NCI-H460 (cell line): ENCODE results near the gene GALR3. TPM values are rescaled to one million over a fixed set of nuclear protein-coding genes. Genes with fewer than 3 reads are reported as not detected.

Source experiments
- DNase-seq: peaks from one replicate; pipeline ENCODE4 v3.0.0-alpha.2; 2016; ENCODE audit warnings: low read depth; ENCODE audit errors: extremely low read depth
- small RNA-seq, 2 experiments: library from RNA; depleted of rRNA; stranded (forward); fragments of <200 nt; gene quantifications; one replicate each; pipeline ENCODE3, GENCODE V24; 2014
- total RNA-seq: library from RNA; depleted of rRNA; stranded (reverse); fragments of >200 nt; shearing (Covaris generic); gene quantifications from 2 replicates; pipeline ENCODE4 v1.2.3, GENCODE V29; 2014; rRNA removed

GALR3 gene
- total RNA-seq, 1 experiment from 2014 or later = not detected

DNA sequence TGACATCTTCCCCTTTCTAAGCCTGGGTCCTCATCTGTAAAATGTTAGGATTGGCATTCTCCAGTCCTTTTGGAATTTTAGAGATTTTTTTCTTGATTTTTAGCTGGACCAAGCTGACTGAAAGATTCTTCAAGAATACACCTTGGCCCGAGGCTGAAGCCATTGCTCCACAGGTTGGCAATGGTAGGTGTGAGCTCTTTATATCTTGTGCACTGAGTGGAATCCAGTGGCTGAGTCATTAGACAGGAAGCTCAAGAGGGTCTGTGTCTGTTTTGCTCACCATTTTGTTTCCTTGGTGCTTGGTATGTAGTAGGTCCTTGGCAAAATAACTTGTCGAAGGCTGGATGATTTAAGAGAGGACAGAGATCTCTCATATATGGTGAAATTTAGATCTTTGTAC lies 32.3 kb downstream of the GALR3 start:
- DNase-seq = no peak

GRCh38 chr22:37860796-37861421 lies 37.7 kb downstream of the GALR3 start:
- DNase-seq = no peak

DNA sequence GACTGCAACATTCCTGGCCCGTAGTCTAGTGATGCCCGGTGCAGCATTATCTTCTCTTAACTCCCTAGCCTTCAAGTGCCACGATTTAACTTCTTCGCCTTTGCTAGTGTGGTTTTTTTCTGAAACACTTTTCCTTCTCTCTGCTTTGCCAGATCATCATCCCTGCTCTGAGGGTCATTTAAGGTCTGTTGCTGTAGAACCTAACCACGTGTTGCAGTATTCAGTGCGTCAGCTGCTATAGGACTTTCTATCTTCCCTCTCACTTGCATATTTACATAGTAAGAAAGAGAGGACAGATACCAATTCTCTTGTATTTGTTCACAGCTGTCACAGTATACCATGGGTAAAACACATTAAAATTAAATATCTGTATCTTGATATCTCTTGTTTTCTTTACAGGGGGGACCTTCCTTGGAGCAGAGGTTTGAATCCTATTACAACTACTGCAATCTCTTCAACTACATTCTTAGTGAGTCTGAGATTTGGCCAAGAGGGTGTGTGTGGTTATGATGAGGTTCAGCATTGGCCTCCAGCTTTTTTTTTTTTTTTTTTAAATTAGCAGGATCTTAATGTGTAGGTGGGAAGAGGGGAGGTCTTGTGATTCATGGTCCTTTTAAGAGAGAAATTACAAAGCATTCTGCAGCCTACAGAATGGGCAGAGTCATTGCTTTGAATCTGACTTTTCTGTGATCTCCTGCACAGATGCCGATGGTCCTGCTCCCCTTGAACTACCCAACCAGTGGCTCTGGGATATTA lies 39.6 kb downstream of the GALR3 start:
- DNase-seq = no peak

GRCh38 chr22:37865510-37865909 lies 42.3 kb downstream of the GALR3 start:
- no peak for DNase-seq

- no peak for DNase-seq
Measured at GRCh38 chr22:37870273-37870672, 47.1 kb downstream of the GALR3 start.

Small RNA genes lying within 50 kb of the gene (small RNA-seq; reads per million reads assigned to genes)
- 0 to 0.53 reads per million in 2 experiments for gene MIR659

Other genes starting within 250 kb of the GALR3 start
- not detected in 2 replicates for gene LGALS2, start 243.3 kb upstream of the GALR3 start, total RNA-seq
- gene GGA1, start 214.5 kb upstream of the GALR3 start, total RNA-seq = 36.5 TPM in 2 replicates
- gene SH3BP1, start 183.7 kb upstream of the GALR3 start, total RNA-seq = 1.7 and 2.9 TPM in 2 replicates
- gene PDXP, start 164.7 kb upstream of the GALR3 start, total RNA-seq = 27.1 and 37.5 TPM in 2 replicates
- gene LGALS1, start 147.7 kb upstream of the GALR3 start, total RNA-seq = 742 and 842 TPM in 2 replicates
- gene NOL12, start 137.0 kb upstream of the GALR3 start, total RNA-seq = 39.7 and 42.2 TPM in 2 replicates
- gene TRIOBP, start 126.3 kb upstream of the GALR3 start, total RNA-seq = 16.1 and 17.9 TPM in 2 replicates
- gene GCAT, start 15.4 kb upstream of the GALR3 start, total RNA-seq = 4.0 and 5.6 TPM in 2 replicates
- 8.1 and 8.4 TPM in 2 replicates for gene ANKRD54, start 21.0 kb downstream of the GALR3 start, total RNA-seq
- 270 and 290 TPM in 2 replicates for gene EIF3L, start 26.0 kb downstream of the GALR3 start, total RNA-seq
- 6.3 and 7.5 TPM in 2 replicates for gene MICALL1, start 82.9 kb downstream of the GALR3 start, total RNA-seq
- gene C22orf23, start 130.2 kb downstream of the GALR3 start, total RNA-seq = 2.4 TPM in 1 of 2 replicates, not detected in the other
- 37.4 and 50.0 TPM in 2 replicates for gene POLR2F, start 130.3 kb downstream of the GALR3 start, total RNA-seq
- gene SOX10, start 161.2 kb downstream of the GALR3 start, total RNA-seq = not detected in 2 replicates
- gene PICK1, start 234.0 kb downstream of the GALR3 start, total RNA-seq = 6.0 and 9.3 TPM in 2 replicates